AG04450 (cell line): Measurements from ENCODE around the gene MILR1. TPM values are rescaled to one million over a fixed set of nuclear protein-coding genes. Genes with fewer than 3 reads are reported as not detected.

Source experiments
- CTCF ChIA-PET: fragments of 300-600, 350-600 bp; formaldehyde crosslinking; extraction: SDS; loops from one replicate; lab custom pipeline; 2022; ENCODE audit warnings: antibody characterized with exemption, inconsistent platforms; lab: Charles Lee
- POLR2A ChIA-PET: fragments of 350-600 bp; formaldehyde crosslinking; extraction: SDS; loops from one replicate; lab custom pipeline; 2021; ENCODE audit warnings: antibody characterized with exemption, inconsistent platforms; lab: Yijun Ruan, JAX
- DNase-seq: peaks from one replicate; pipeline ENCODE4 v3.0.0-alpha.2; 2011; ENCODE audit warnings: low read depth, low spot score
- H3K27ac ChIP-seq: one replicate; pipeline ENCODE4 v1.5.1; 2012; ENCODE audit warnings: low read depth, low read length, control low read depth
- H3K27me3 ChIP-seq: one replicate; pipeline ENCODE4 v1.6.0; 2012; ENCODE audit warnings: low read length; ENCODE audit not compliant: control insufficient read depth, insufficient read depth
- H3K4me3 ChIP-seq: 2 replicates; pipeline ENCODE4 v1.5.1; 2011; ENCODE audit warnings: mild to moderate bottlenecking, low read depth, low read length, control low read depth
- H3K9me3 ChIP-seq: 2 replicates; pipeline ENCODE4 v1.5.1; 2012; ENCODE audit warnings: low read length; ENCODE audit not compliant: control insufficient read depth, insufficient read depth
- polyA plus RNA-seq: library from polyadenylated mRNA; depleted of rRNA; stranded (reverse); fragments of >200 nt; gene quantifications from 2 replicates; pipeline ENCODE4 v1.2.3, GENCODE V29; 2011; rRNA removed
- small RNA-seq: library from RNA; depleted of rRNA; stranded (forward); fragments of <200 nt; gene quantifications from one replicate; pipeline ENCODE3, GENCODE V24; 2012; ENCODE audit warnings: low read depth; ENCODE audit not compliant: insufficient read length
- TF ChIP-seq, protein P1 (sequence below): IDR thresholded peaks from 2 replicates; pipeline ENCODE4 v1.5.1; 2011; ENCODE audit warnings: low read depth, low read length, control low read depth, inconsistent platforms

Gene MILR1
- polyA plus RNA-seq, 1 experiment: 5.4 TPM

DNA sequence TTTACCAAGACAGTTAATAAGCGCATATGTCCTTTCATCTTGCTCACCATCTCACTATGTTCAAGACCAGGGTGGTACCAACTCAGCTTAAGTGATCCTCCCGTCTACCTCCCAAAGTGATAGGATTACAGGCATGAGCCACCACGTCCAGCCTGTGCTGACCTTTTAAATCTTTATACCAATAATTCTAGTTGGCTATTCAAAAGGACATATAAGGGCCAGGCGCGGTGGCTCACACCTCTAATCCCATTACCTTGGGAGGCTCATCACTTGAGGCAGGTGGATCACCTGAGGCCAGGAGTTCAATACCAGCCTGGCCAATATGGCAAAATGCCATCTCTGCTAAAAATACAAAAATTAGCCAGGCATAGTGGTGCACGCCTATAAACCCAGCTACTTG is 60.3 kb downstream of the MILR1 start:
- Histone ChIP-seq H3K9me3 (peaks cover 3% of the 10 kb centered on the region; the same call in 1 of the 2 replicates), H3K27me3 (no peaks in the 10 kb centered on the region), H3K27ac (no peak overlapping the region), H3K4me3 (no peak overlapping the region)
- DNase-seq: no peak
- CTCF ChIA-PET: interaction anchor here (0.5 kb wide), 1 partner anchor 139 kb away, joined by 3 read pairs; no protein-coding TSS in a partner anchor
- POLR2A ChIA-PET: no interaction called here
- TF ChIP-seq, protein P1, sequence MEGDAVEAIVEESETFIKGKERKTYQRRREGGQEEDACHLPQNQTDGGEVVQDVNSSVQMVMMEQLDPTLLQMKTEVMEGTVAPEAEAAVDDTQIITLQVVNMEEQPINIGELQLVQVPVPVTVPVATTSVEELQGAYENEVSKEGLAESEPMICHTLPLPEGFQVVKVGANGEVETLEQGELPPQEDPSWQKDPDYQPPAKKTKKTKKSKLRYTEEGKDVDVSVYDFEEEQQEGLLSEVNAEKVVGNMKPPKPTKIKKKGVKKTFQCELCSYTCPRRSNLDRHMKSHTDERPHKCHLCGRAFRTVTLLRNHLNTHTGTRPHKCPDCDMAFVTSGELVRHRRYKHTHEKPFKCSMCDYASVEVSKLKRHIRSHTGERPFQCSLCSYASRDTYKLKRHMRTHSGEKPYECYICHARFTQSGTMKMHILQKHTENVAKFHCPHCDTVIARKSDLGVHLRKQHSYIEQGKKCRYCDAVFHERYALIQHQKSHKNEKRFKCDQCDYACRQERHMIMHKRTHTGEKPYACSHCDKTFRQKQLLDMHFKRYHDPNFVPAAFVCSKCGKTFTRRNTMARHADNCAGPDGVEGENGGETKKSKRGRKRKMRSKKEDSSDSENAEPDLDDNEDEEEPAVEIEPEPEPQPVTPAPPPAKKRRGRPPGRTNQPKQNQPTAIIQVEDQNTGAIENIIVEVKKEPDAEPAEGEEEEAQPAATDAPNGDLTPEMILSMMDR: no peak

- POLR2A ChIA-PET: interaction anchor here (1.0 to 1.4 kb wide), 3 partner anchors 9 to 134 kb away, joined by 3 to 8 read pairs (median 3); partner anchors contain the start of genes CEP95 and DDX5
- CTCF ChIA-PET: interaction anchor here (0.9 to 1.5 kb wide), 2 partner anchors 9 to 95 kb away, joined by 3 to 4 read pairs; partner anchors contain the start of gene CEP95
- H3K4me3 ChIP-seq: no peak overlapping the region
- no peaks in the 10 kb centered on the region for H3K27me3 ChIP-seq
- TF ChIP-seq, protein P1: no peak
- DNase-seq: no peak
- no peak overlapping the region for H3K27ac ChIP-seq
- no peaks in the 10 kb centered on the region for H3K9me3 ChIP-seq
These were observed 66.5 kb downstream of the MILR1 start for GRCh38 chr17:64515419-64515818.

GRCh38 chr17:64515829-64516228 is 66.9 kb downstream of the MILR1 start:
- Histone ChIP-seq H3K27ac (no peak overlapping the region), H3K27me3 (no peaks in the 10 kb centered on the region), H3K9me3 (no peaks in the 10 kb centered on the region), H3K4me3 (no peak overlapping the region)
- DNase-seq: no peak
- ChIA-PET POLR2A (interaction anchor here (1.0 to 1.4 kb wide), 3 partner anchors 9 to 133 kb away, joined by 3 to 8 read pairs (median 3); partner anchors contain the start of genes CEP95 and DDX5), CTCF (interaction anchor here (0.9 to 1.5 kb wide), 2 partner anchors 9 to 96 kb away, joined by 3 to 4 read pairs; partner anchors contain the start of gene CEP95)
- TF ChIP-seq, protein P1: no peak

Small RNA genes lying within 50 kb of the gene (small RNA-seq; reads per million reads assigned to genes)
- gene ATP5MFP4: not detected
- gene MIR1273E: not detected

Other genes with a start within 250 kb of the MILR1 start
- 25.6 and 27.9 TPM in 2 replicates for gene TEX2, start 185.9 kb upstream of the MILR1 start, polyA plus RNA-seq
- 0.01 TPM in 1 of 2 replicates, not detected in the other for gene PECAM1, start 58.3 kb upstream of the MILR1 start, polyA plus RNA-seq
- gene POLG2, start 47.9 kb downstream of the MILR1 start, polyA plus RNA-seq: 6.6 and 9.2 TPM in 2 replicates
- 722 and 915 TPM in 2 replicates for gene DDX5, start 57.2 kb downstream of the MILR1 start, polyA plus RNA-seq
- gene CEP95, start 57.9 kb downstream of the MILR1 start, polyA plus RNA-seq: 18.6 and 29.8 TPM in 2 replicates
- 130 and 147 TPM in 2 replicates for gene SMURF2, start 213.2 kb downstream of the MILR1 start, polyA plus RNA-seq